Endothelial cell (in vitro differentiated cells): ENCODE measurements around the gene LDB3. TPM values are rescaled to one million over a fixed set of nuclear protein-coding genes. Genes with fewer than 3 reads are reported as not detected.
A peak's percentile ranks its signal among the peaks of the same experiment; 100 is the strongest.

ENCODE experiments used
- DNase-seq: peaks from one replicate; pipeline ENCODE4 v3.0.0; 2021; ENCODE audit warnings: low spot score
- H3K27ac Mint-ChIP-seq: one replicate; pipeline ENCODE4 v1.8.0; 2021; ENCODE audit warnings: mixed read lengths, inconsistent platforms; ENCODE audit not compliant: unreplicated experiment
- H3K27me3 Mint-ChIP-seq: one replicate; pipeline ENCODE4 v1.8.0; 2021; ENCODE audit warnings: mild to moderate bottlenecking, moderate library complexity, mixed read lengths, inconsistent platforms; ENCODE audit not compliant: unreplicated experiment
- H3K36me3 Mint-ChIP-seq: one replicate; pipeline ENCODE4 v1.8.0; 2021; ENCODE audit warnings: mild to moderate bottlenecking, low read depth, mixed read lengths, inconsistent platforms; ENCODE audit not compliant: unreplicated experiment
- H3K4me1 Mint-ChIP-seq: one replicate; pipeline ENCODE4 v1.8.0; 2021; ENCODE audit warnings: mild to moderate bottlenecking, mixed read lengths, inconsistent platforms; ENCODE audit not compliant: unreplicated experiment
- H3K4me3 Mint-ChIP-seq: one replicate; pipeline ENCODE4 v1.8.0; 2021; ENCODE audit warnings: mild to moderate bottlenecking, mixed read lengths, inconsistent platforms; ENCODE audit not compliant: unreplicated experiment
- H3K9me3 Mint-ChIP-seq: one replicate; pipeline ENCODE4 v1.8.0; 2021; ENCODE audit warnings: mixed read lengths, inconsistent platforms; ENCODE audit not compliant: unreplicated experiment
- total RNA-seq: library from RNA; stranded (reverse); fragmentation: NEBNext Ultra II Directional; extraction: Animal tissue kit (Norgen Biotek cat#: 25700); gene quantifications from one replicate; pipeline ENCODE4 v1.2.1, GENCODE V29; 2021; ENCODE audit not compliant: unreplicated experiment
- TF ChIP-seq, protein P1 (sequence below): fragments of 200-600 bp; sonication (generic); IDR thresholded peaks from one replicate; pipeline ENCODE4 v1.5.0; 2021; ENCODE audit warnings: antibody characterized with exemption; ENCODE audit not compliant: unreplicated experiment

The LDB3 gene
- total RNA-seq, 1 donor from 2014 or later, result 0.36 TPM

DNA sequence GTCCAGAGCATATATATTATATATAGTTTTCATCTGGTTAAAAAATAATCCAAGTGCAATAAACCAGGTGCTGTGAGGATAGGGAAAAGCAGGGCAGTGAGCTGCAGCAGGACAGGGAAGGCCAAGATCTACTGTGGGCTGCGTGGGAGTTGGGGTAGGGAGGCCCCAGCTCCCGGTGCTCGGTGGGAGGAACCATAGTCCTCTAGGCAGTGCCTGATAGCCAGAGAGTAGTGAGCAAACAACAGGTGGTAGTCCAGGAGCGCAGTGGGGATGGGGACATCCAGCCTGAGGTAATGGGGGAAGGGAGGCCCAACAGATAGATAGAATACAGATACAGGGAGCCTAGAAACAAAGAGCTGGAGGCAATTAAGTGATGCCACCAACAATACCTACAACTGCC is 84.0 kb downstream of the LDB3 start:
- peaks cover 12% of the 10 kb centered on the region for H3K27me3 Mint-ChIP-seq
- peaks cover 12% of the 10 kb centered on the region for H3K4me1 Mint-ChIP-seq
- H3K4me3 Mint-ChIP-seq, result no peak overlapping the region
- no peaks in the 10 kb centered on the region for H3K36me3 Mint-ChIP-seq
- TF ChIP-seq, protein P1, sequence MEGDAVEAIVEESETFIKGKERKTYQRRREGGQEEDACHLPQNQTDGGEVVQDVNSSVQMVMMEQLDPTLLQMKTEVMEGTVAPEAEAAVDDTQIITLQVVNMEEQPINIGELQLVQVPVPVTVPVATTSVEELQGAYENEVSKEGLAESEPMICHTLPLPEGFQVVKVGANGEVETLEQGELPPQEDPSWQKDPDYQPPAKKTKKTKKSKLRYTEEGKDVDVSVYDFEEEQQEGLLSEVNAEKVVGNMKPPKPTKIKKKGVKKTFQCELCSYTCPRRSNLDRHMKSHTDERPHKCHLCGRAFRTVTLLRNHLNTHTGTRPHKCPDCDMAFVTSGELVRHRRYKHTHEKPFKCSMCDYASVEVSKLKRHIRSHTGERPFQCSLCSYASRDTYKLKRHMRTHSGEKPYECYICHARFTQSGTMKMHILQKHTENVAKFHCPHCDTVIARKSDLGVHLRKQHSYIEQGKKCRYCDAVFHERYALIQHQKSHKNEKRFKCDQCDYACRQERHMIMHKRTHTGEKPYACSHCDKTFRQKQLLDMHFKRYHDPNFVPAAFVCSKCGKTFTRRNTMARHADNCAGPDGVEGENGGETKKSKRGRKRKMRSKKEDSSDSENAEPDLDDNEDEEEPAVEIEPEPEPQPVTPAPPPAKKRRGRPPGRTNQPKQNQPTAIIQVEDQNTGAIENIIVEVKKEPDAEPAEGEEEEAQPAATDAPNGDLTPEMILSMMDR, result no peak
- DNase-seq, result no peak
- no peaks in the 10 kb centered on the region for H3K9me3 Mint-ChIP-seq
- no peak overlapping the region for H3K27ac Mint-ChIP-seq

DNA sequence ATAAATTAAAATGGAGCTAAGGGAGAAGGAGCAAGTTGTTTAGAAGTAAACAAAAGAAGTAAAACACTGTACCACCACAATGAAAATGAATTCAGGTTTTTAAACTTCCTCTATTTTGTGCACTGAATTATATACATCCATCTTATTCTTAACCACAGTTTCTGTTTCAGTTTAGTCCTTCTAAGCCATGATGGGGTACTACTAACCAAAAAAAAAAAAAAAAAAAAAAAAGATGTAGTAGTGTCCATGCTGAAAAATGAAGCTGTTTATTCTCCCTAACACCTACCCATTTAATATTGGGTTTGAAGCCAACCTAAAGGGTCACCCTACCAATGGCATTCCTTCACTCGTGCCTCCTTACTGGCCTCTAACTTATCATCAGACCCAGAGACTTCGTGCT is 84.7 kb downstream of the LDB3 start:
- no peak overlapping the region for H3K27ac Mint-ChIP-seq
- no peak for DNase-seq
- no peak overlapping the region for H3K4me3 Mint-ChIP-seq
- H3K27me3 Mint-ChIP-seq, result peaks cover 15% of the 10 kb centered on the region
- TF ChIP-seq, protein P1, result no peak
- peaks cover 12% of the 10 kb centered on the region for H3K4me1 Mint-ChIP-seq
- H3K9me3 Mint-ChIP-seq, result no peaks in the 10 kb centered on the region
- no peaks in the 10 kb centered on the region for H3K36me3 Mint-ChIP-seq

DNA sequence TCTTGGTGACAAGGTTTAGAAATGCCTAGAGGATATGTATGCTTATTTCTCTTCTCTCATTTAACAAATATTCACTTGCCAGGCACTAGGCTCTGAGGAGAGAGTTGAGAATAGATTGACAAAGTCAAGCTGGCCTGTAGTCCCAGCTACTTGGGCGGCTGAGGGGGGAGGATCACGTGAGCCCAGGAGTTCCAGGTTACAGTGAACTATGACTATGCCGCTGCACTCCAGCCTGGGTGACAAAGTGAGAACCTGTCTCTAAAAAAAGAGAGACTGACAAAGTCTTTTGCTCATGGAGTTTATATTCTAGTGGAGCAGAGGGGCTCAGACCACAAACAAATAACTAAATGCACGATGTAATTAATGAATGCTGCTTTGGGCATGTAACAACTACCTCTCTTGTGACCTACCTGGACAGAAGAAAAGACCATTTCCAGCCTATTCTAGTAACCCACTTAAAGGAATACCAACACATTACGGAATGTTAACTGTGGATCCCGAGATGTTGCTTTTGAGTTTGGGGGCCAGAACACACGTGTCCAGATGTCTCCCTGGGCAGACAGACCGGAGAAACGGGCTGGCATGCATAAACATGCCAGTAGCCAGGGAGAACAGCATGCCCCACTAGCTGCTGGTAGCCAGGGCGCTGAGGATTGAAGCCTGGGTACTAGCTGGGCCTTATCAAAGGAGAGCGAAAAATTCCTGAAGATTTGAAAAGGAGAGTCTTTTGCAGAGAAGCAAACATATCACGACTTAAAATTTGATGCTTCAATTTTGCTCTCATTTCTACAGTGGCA is 85.5 kb downstream of the LDB3 start:
- H3K36me3 Mint-ChIP-seq, result no peaks in the 10 kb centered on the region
- peaks cover 15% of the 10 kb centered on the region for H3K4me1 Mint-ChIP-seq
- no peak overlapping the region for H3K27ac Mint-ChIP-seq
- H3K9me3 Mint-ChIP-seq, result no peaks in the 10 kb centered on the region
- no peak overlapping the region for H3K4me3 Mint-ChIP-seq
- H3K27me3 Mint-ChIP-seq, result peaks cover 15% of the 10 kb centered on the region
- DNase-seq, result no peak
- TF ChIP-seq, protein P1, result no peak

DNA sequence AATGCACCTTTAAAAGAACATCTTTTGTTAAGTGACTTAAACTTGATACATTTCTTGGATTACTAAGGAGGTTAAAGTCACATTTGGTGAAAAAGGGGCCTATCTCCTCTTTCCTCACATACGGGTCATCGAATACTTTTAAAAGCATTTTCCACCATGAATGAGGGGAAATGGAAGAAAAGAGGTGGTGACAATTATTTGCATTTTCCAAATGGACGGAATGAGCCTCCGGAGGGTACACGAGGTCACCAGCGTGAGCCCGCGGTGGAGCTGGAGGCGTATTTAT is 87.1 kb downstream of the LDB3 start:
- Mint-ChIP-seq H3K9me3 (no peaks in the 10 kb centered on the region), H3K36me3 (no peaks in the 10 kb centered on the region), H3K27me3 (peaks cover 15% of the 10 kb centered on the region), H3K27ac (peak overlapping the region; percentile 87), H3K4me3 (peak overlapping the region; percentile 88), H3K4me1 (peaks cover 23% of the 10 kb centered on the region)
- no peak for DNase-seq
- TF ChIP-seq, protein P1, result no peak

DNA sequence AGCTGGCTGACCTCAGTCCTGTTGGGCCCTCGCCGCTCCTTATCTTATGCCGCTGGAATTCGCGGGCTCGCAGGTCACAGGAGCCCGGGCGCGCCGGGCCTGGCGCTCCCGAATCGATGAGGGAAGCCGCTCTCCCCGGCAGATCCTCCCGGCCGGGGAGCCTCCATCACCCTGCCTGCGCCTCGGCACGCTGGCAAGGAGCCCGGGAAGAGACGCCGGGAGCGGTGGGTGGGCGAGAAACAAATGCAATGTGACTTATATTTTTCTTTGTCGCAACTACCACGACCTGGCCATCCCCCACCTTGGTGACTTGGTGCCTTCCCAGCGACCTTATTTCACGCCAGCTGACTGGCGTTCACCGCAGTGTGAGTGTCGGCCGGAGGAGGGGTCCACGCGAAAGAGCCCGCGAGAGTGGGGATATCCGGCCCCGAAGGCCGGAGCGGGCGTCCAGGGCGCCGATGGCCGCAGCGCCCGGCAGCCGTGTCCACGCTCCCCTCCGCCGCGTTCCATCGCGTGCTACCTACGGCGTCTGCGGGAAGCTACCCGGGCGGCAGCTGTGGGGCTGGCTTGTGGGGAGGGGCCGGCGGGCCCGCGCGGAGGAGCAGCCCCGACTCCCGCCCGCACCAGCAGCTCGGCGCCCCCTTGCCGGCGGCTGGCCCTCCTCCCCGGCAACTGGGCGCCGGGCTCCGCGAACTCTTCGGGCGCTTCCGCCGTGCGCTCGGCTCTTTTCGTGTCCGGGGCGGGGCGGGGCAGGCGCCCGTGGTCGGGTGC is 87.6 kb downstream of the LDB3 start:
- TF ChIP-seq, protein P1, result no peak
- H3K4me3 Mint-ChIP-seq, result peak overlapping the region; percentile 89

More for the DNA sequence above, 87.6 kb downstream of the LDB3 start:
- Mint-ChIP-seq H3K9me3 (no peaks in the 10 kb centered on the region), H3K4me1 (peaks cover 23% of the 10 kb centered on the region), H3K27me3 (peaks cover 15% of the 10 kb centered on the region), H3K27ac (peak overlapping the region; percentile 87), H3K36me3 (no peaks in the 10 kb centered on the region)
- DNase-seq, result peak; percentile 96
